Fibroblast of lung (primary cell): ENCODE results near the gene COL8A1. TPM values are rescaled to one million over a fixed set of nuclear protein-coding genes. Genes with fewer than 3 reads are reported as not detected.

Source experiments
- DNase-seq, 2 donors: peaks; one replicate each; pipeline versions ENCODE4 v3.0.0 to v3.0.0-alpha.2; 2010; ENCODE audit warnings: low read depth in 2 of 2
- H2AFZ ChIP-seq: 2 replicates; pipeline ENCODE4 v1.5.1; 2012; ENCODE audit warnings: low read length, control low read depth, inconsistent platforms
- H3K27ac ChIP-seq: 2 replicates; pipeline ENCODE4 v1.5.1; 2011; ENCODE audit warnings: low read length, control low read depth; ENCODE audit not compliant: insufficient read depth
- H3K27me3 ChIP-seq: 2 replicates; pipeline ENCODE4 v1.5.1; 2011; ENCODE audit warnings: mild to moderate bottlenecking, low read length; ENCODE audit not compliant: control insufficient read depth, insufficient read depth
- H3K36me3 ChIP-seq: 2 replicates; pipeline ENCODE4 v1.5.1; 2011; ENCODE audit warnings: low read length; ENCODE audit not compliant: control insufficient read depth, insufficient read depth
- H3K4me1 ChIP-seq: 2 replicates; pipeline ENCODE4 v1.5.1; 2011; ENCODE audit warnings: low read length; ENCODE audit not compliant: control insufficient read depth, insufficient read depth; ENCODE audit errors: extremely low read depth
- H3K4me2 ChIP-seq: 2 replicates; pipeline ENCODE4 v1.5.1; 2011; ENCODE audit warnings: low read length, control low read depth; ENCODE audit not compliant: insufficient read depth; ENCODE audit errors: extremely low read depth
- H3K4me3 ChIP-seq, 4 experiments: fragments of 200-600 bp in 1 of 4; sonication (generic) in 1 of 4; replicated peaks in 1 of 4; 2 replicates each; pipeline ENCODE4 v1.5.1; 2011 to 2016; ENCODE audit warnings: low read length in 4 of 4, low read depth in 3 of 4, mild to moderate bottlenecking in 3 of 4, control low read depth in 2 of 4, inconsistent platforms in 1 of 4, mixed read lengths in 1 of 4; ENCODE audit not compliant: insufficient read depth in 1 of 4; ENCODE audit errors: control extremely low read depth in 1 of 4
- H3K79me2 ChIP-seq: 2 replicates; pipeline ENCODE4 v1.5.1; 2012; ENCODE audit warnings: mild to moderate bottlenecking, low read length, inconsistent platforms; ENCODE audit not compliant: control insufficient read depth, insufficient read depth
- H3K9ac ChIP-seq: 2 replicates; pipeline ENCODE4 v1.5.1; 2011; ENCODE audit warnings: mild to moderate bottlenecking, low read length, control low read depth; ENCODE audit not compliant: insufficient read depth
- H3K9me3 ChIP-seq: 2 replicates; pipeline ENCODE4 v1.5.1; 2012; ENCODE audit warnings: low read depth, low read length; ENCODE audit not compliant: control insufficient read depth, insufficient read depth
- H4K20me1 ChIP-seq: 2 replicates; pipeline ENCODE4 v1.5.1; 2011; ENCODE audit warnings: low read length; ENCODE audit not compliant: control insufficient read depth, insufficient read depth; ENCODE audit errors: extremely low read depth
- CTCF ChIP-seq, 2 donors: IDR thresholded peaks in 1 of 2; conservative IDR thresholded peaks in 1 of 2; 1 replicate in 1 of 2; 2 replicates in 1 of 2; pipeline ENCODE4 v1.5.1; 2011 to 2012; ENCODE audit warnings: low read length in 2 of 2, control low read depth in 1 of 2, inconsistent platforms in 1 of 2, low read depth in 1 of 2, mild to moderate bottlenecking in 1 of 2
- EZH2 ChIP-seq: IDR thresholded peaks from 2 replicates; pipeline ENCODE4 v1.5.1; 2012; ENCODE audit warnings: low read length, control low read depth, mild to moderate bottlenecking; ENCODE audit errors: missing control alignments
- polyA plus RNA-seq, 2 donors: library from polyadenylated mRNA; depleted of rRNA in 1 of 2; stranded (reverse) in 1 of 2; unstranded in 1 of 2; fragments of >200 nt; gene quantifications; 2 replicates each; pipeline ENCODE4 v1.2.1, GENCODE V29; 2011 to 2012; ENCODE audit warnings: missing spikeins in 1 of 2
- total RNA-seq: library from RNA; depleted of rRNA; stranded (reverse); fragments of >200 nt; gene quantifications from 2 replicates; pipeline ENCODE4 v1.2.1, GENCODE V29; 2014

The COL8A1 gene
- total and polyA plus RNA-seq, 2 donors (not counting 1 experiment from before 2014, with no cell fraction given) = 85.4 to 215 TPM

GRCh38 chr3:99670556-99670950, 32.2 kb downstream of the COL8A1 start:
- Histone ChIP-seq H3K4me1 (peaks cover 10% of the 10 kb centered on the region), H3K36me3 (no peaks in the 10 kb centered on the region), H3K27me3 (no peaks in the 10 kb centered on the region), H3K4me3 (no peak overlapping the region), H3K9ac (no peak overlapping the region), H3K79me2 (peaks cover 10% of the 10 kb centered on the region), H3K27ac (peak overlapping the region; percentile 10), H3K9me3 (no peaks in the 10 kb centered on the region), H2AFZ (no peak overlapping the region), H3K4me2 (no peak overlapping the region), H4K20me1 (no peaks in the 10 kb centered on the region)
- DNase-seq = no peak
- TF ChIP-seq CTCF (conservative IDR thresholded peaks at IDR 0.05 in 1 of 2, IDR thresholded peaks at IDR 0.05 in 1 of 2; ENCODE audit: low read depth in 1 of 2, low read length in 2 of 2) (no peak), EZH2 (no peak)

- peak in 1 of 2 donors; percentile 88 for DNase-seq
- no peak overlapping the region for H3K4me3 ChIP-seq
- H4K20me1 ChIP-seq = no peaks in the 10 kb centered on the region
- H3K9ac ChIP-seq = no peak overlapping the region
- H2AFZ ChIP-seq = no peak overlapping the region
- H3K27ac ChIP-seq = no peak overlapping the region
- no peaks in the 10 kb centered on the region for H3K27me3 ChIP-seq
- TF ChIP-seq CTCF (conservative IDR thresholded peaks at IDR 0.05 in 1 of 2, IDR thresholded peaks at IDR 0.05 in 1 of 2; ENCODE audit: low read depth in 1 of 2, low read length in 2 of 2) = no peak
- H3K4me2 ChIP-seq = no peak overlapping the region
- peaks cover 6% of the 10 kb centered on the region for H3K79me2 ChIP-seq
- H3K36me3 ChIP-seq = no peaks in the 10 kb centered on the region
- no peaks in the 10 kb centered on the region for H3K9me3 ChIP-seq
- peaks cover 7% of the 10 kb centered on the region for H3K4me1 ChIP-seq
Measured at GRCh38 chr3:99674086-99674789, 35.8 kb downstream of the COL8A1 start.

- no peak overlapping the region for H3K9ac ChIP-seq
Measured at GRCh38 chr3:99678023-99678422, 39.6 kb downstream of the COL8A1 start.

More at GRCh38 chr3:99678023-99678422, 39.6 kb downstream of the COL8A1 start:
- Histone ChIP-seq H3K9me3 (no peaks in the 10 kb centered on the region), H3K36me3 (no peaks in the 10 kb centered on the region), H3K79me2 (peaks cover 2% of the 10 kb centered on the region), H3K27ac (peak overlapping the region; percentile 63), H3K4me3 (no peak overlapping the region), H3K4me2 (peak overlapping the region; percentile 46), H4K20me1 (no peaks in the 10 kb centered on the region), H3K27me3 (no peaks in the 10 kb centered on the region), H3K4me1 (peaks cover 7% of the 10 kb centered on the region), H2AFZ (no peak overlapping the region)
- peak; percentile 97 to 98 for DNase-seq
- TF ChIP-seq CTCF (conservative IDR thresholded peaks at IDR 0.05 in 1 of 2, IDR thresholded peaks at IDR 0.05 in 1 of 2; ENCODE audit: low read depth in 1 of 2, low read length in 2 of 2) (no peak), EZH2 (no peak)
